Stimulated activated CD8-positive, alpha-beta memory T cell treated with anti-CD3 and anti-CD28 coated beads, Interleukin-12 subunit alpha, Interleukin-12 subunit beta, amount 100 ng/mL, for 1 hour (primary cell): ENCODE measurements around the gene HEXD.
"Not testable (repeated sequence)": the region's sequence is repeated elsewhere in the genome, so short reads cannot be mapped to it uniquely, and the experiment has no call there.

Experiments used
- DNase-seq: peaks from one replicate; pipeline ENCODE4 v3.0.0-alpha.2; 2020; ENCODE audit warnings: low read depth

The HEXD gene

GRCh38 chr17:82458179-82458884 is 40.2 kb downstream of the HEXD start, which contains the start of gene NARF:
NARF (plus strand) TSS chr17:82458741; CDS start chr17:82458804, 63 bp downstream.
- DNase-seq = peak; percentile 93

GRCh38 chr17:82458885-82459424 is 40.8 kb downstream of the HEXD start:
- DNase-seq = no peak

GRCh38 chr17:82459936-82460335 is 41.8 kb downstream of the HEXD start:
- DNase-seq = not testable (repeated sequence)

GRCh38 chr17:82461827-82462524 is 43.8 kb downstream of the HEXD start:
- DNase-seq = no peak

- no peak for DNase-seq
These were observed 45.2 kb downstream of the HEXD start for GRCh38 chr17:82463391-82463790.

GRCh38 chr17:82463925-82464566 is 45.9 kb downstream of the HEXD start:
- DNase-seq = no peak

GRCh38 chr17:82464567-82464929 is 46.4 kb downstream of the HEXD start:
- no peak for DNase-seq

GRCh38 chr17:82465023-82465603 is 47.0 kb downstream of the HEXD start:
- DNase-seq = no peak

- no peak for DNase-seq
These were observed 50.5 kb downstream of the HEXD start for GRCh38 chr17:82468692-82469091.

- no peak for DNase-seq
These were observed 51.9 kb downstream of the HEXD start for GRCh38 chr17:82470065-82470464.

GRCh38 chr17:82474223-82475010 is 56.3 kb downstream of the HEXD start:
- DNase-seq = no peak

GRCh38 chr17:82475458-82475857 is 57.3 kb downstream of the HEXD start:
- DNase-seq = no peak

- no peak for DNase-seq
These were observed 59.8 kb downstream of the HEXD start for GRCh38 chr17:82477934-82478333.

GRCh38 chr17:82479602-82480001 is 61.5 kb downstream of the HEXD start:
- no peak for DNase-seq

GRCh38 chr17:82480318-82480717 is 62.2 kb downstream of the HEXD start:
- no peak for DNase-seq

- DNase-seq = no peak
These were observed 65.1 kb downstream of the HEXD start for GRCh38 chr17:82483204-82483660.

- DNase-seq = no peak
These were observed 65.7 kb downstream of the HEXD start for GRCh38 chr17:82483836-82484235.

- DNase-seq = no peak
These were observed 68.3 kb downstream of the HEXD start for GRCh38 chr17:82486231-82487094.

GRCh38 chr17:82487910-82488309 is 69.8 kb downstream of the HEXD start:
- no peak for DNase-seq

- no peak for DNase-seq
These were observed 71.0 kb downstream of the HEXD start for GRCh38 chr17:82489117-82489516.
